Stimulated activated CD8-positive, alpha-beta memory T cell treated with anti-CD3 and anti-CD28 coated beads, Interleukin-4, amount 100 ng/mL, for 1 hour (primary cell): ENCODE data around the gene CTSE.
"Not testable (repeated sequence)": the region's sequence is repeated elsewhere in the genome, so short reads cannot be mapped to it uniquely, and the experiment has no call there.

Experiments
- DNase-seq, 2 donors: peaks; one replicate each; pipeline ENCODE4 v3.0.0-alpha.2; 2020; ENCODE audit warnings: low read depth in 2 of 2, low spot score in 1 of 2

The CTSE gene

DNA sequence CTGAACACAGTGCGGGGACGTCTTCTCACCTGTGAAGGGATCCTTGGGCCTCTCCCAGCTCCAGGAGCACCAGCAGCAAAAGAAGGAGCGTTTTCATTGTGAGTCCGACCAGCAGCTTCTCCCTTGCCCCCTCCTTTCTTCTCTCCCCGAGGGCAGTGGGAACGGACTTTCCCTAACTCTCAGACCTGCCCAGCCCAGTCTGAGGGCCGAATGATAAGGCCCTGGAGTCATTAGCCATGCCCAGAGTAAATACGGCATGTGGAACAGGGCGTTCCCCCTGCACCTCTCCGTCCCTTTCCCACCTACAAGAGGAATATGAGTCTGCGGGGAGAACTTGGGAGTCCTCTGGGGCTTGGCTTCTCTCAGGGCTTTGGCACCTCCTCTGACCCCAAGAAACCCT lies at the start of gene CTSE:
Gene CTSE, minus strand, starts transcription at position 201 of the 400 bp plus-strand sequence. Its CDS starts 104 bp downstream, at position 97.
- no peak for DNase-seq

DNA sequence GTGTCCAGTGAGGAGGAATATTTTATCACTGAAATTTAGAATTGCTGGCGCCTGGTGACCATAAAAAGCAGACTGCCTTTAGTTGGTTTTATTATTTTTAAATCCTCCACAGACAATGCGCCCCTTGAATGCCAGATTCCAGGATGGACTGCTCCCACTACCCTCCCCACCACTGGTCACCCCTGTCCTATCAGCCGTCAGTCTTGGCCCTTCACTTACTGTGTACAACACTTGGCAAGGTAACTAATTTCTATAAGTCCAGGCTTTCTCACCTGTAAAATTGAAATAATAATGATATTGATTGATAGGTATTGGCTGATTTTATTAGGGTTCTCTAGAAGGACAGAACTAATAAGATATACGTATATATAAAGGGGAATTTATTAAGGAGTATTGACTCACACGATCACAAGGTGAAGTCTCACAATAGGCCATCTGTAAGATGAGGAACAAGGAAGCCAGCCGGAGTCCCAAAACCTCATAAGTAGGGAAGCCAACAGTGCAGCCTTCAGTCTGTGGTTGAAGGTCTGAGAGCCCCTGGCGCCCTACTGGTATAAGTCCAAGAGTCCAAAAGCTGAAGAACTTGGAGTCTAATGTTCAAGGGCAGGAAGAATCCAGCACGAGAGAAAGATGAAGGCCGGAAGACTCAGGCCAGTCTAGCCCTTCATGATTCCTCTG lies 47.1 kb upstream of the CTSE start:
- DNase-seq, result no peak

DNA sequence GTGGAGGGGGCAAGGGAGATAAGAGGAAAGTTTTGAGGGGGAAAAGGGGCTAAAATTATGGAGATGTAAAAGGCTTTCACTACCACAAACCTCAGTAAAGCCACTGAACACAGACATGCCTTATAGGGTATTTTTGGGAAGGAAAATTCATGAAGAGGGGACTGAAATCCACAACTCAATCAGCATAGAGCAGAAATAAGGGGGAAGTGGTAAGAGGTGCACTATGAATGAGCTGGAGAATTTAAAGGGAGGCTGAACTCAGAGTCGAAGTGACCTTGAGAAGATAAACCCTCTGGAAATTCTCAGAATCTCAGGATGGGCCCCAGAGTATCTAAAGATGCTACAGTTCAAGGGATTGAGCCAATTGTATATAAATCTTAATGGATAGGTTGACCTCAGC lies 44.6 kb upstream of the CTSE start:
- DNase-seq, result no peak

DNA sequence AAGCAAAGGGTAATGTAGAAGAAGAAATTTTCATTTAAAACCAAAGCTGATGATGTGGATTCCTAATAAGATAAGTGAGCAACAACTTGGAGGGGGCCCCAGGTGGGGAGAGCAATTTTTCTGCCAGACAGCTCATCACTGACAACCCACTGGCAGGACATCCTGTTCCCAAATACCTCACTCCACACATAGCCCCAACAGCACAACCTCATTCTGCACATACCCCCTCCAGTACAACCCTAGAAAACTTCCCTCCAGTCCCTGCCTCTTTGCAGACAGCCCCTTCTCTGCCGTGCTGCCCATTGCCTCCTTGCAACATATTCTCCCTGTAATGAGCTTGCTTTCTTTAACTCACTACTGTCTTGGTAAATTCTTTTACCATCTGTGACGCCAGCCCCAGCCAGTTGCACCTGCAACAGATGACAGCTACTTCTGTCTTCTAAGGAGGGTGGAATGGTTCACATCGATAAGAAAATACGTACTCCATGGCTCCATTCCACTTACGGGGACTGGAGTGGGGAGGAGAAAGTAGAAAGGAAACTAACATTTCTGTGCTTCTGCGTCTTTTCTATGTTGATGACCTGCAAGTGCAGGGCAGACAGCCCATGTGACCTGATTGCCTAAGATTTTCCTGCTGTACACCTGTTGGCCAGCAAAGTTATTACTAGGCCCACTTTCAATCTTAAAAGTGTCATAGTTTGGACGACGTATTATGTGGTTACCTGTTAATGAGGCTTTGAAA lies 44.0 kb upstream of the CTSE start:
- no peak for DNase-seq

DNA sequence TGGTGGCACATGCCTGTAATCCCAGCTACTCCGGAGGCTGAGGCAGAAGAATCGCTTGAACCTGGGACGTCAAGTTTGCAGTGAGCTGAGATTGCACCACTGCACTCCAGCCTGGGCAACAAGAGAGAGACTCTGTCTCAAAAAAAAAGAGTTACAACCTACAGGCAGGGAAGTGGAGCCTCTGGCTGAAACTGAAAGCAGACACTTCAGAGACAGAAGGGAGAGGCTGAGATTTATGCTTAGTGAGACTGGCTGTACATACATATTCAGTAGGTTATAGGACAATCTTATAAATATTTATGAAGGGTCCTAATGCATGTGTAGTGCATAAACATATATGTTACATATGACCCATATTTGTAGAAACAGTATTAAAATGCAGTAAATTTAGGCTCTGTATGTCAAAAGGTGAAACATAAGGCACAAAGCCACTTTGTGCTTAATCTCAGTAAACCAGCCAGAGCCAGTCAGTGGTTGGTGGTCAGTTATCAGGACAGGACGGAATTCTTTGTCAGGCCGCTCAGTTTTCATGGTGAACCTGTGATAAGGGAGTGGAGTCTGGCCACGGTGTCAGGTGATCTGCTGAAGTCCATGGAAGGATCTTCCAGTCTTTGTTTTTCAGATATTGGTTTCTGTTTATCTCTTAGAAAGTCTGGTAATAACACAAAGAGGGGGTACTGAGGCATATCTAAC lies 42.9 kb upstream of the CTSE start:
- no peak for DNase-seq

DNA sequence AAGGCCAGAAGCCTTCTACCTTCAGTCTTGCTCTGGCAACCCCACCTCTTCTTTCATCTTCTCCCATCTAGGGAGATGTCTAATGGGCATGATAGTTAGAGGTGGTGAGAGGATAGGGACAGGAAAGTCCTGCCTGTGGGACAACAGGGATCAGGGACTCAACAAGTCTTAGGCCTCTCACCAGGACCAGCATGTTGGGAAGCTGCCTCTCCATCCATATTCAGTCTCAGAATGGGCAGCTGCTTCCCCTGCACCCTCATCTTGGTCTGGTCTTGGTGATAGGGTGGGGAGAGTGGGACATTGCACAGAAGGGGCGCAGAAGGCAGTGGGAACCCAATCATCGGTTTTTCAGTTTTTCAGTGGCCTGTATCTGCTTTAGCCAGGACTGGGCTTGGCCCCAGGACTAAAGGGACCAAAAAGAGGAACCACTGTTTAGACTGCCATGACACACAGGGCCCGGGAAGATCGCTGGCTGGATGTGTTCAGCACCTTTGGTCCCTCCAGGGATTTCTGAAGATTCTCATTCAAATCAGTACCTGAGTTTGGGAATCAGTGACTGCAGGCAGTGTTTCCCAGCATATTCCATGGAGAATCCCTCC lies 42.0 kb upstream of the CTSE start:
- no peak for DNase-seq

DNA sequence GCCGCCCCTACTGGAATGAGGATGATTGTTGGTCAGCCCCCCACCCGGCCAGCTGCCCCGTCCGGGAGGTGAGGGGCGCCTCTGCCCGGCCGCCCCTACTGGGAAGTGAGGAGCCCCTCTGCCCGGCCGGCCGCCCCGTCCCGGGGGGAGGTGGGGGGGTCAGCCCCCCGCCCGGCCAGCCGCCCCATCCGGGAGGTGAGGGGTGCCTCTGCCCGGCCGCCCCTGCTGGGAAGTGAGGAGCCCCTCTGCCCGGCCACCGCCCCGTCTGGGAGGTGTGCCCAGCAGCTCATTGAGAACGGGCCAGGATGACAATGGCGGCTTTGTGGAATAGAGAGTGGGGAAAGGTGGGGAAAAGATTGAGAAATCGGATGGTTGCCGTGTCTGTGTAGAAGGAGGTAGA lies 40.8 kb upstream of the CTSE start:
- DNase-seq, result not testable (repeated sequence)

DNA sequence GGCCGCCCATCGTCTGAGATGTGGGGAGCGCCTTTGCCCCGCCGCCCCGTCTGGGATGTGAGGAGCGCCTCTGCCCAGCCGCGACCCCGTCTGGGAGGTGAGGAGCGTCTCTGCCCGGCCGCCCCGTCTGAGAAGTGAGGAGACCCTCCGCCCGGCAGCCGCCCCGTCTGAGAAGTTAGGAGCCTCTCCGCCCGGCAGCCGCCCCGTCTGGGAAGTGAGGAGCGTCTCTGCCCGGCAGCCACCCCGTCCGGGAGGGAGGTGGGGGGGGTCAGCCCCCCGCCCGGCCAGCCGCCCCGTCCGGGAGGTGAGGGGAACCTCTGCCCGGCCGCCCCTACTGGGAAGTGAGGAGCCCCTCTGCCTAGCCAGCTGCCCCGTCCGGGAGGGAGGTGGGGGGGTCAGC lies 40.3 kb upstream of the CTSE start:
- not testable (repeated sequence) for DNase-seq

DNA sequence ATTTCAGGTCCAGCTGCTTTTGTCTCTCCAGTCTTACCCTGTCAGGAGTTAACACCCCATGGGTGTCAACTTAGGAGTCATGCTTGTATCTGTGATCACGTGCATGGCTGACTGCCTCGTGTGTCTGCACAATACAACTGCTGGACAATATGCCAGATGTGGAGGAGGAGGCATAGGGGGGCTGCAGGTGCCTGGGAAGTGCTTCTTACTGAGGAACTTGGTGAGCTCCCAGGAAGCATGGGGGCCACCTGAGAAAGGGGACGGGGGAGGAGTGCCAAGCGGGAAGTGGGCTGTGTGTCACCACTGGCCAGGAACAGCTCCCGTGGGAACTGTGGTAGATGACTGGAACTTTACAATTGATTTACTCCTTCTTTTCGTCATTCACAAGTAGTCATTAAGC lies 38.8 kb upstream of the CTSE start:
- no peak for DNase-seq

DNA sequence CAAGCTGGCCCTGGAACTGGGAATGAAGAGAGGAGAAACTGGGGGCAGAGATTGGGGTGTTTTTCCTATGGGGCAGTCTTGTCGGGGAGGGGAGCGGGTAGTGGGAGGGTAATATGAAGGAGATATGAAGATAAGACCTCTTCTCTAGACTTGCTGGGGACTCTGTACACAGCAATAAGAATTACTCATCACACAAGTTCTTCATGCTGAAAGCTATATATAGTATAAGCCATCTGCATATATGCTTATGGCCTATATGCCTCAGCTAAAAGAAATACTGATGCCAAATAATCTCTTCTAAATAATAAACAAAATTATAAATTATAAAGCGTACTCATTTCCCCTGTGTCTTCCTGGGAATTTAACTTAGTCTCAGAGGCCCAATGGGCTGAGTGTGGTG lies 37.1 kb upstream of the CTSE start:
- no peak for DNase-seq

DNA sequence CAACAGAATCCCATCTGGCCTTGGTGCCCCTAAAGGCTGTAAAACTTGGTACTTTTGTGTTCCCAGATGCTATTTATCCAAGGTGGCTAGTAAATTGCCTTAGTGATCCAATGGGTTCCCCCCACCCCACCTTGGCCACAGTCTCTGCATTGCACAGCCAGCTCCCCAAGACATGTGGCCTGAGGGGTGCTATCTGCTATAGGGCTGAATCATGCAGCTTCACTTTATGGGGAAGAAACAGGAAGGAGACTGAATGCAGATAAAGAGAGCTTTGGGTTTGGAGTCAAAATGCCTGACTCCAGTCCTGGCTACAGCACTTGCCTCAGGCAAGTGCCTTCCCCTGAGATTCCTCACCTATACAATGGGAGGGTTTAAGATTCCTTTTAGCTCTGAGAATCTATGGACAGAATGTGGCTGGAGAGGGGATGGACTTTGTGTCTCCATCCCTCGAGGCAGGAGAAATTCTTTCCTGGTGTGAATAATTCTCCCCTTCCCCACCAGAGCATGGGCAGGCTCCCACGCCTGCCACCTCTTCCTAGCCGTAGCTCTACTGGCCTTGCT lies 35.7 kb upstream of the CTSE start:
- no peak for DNase-seq

DNA sequence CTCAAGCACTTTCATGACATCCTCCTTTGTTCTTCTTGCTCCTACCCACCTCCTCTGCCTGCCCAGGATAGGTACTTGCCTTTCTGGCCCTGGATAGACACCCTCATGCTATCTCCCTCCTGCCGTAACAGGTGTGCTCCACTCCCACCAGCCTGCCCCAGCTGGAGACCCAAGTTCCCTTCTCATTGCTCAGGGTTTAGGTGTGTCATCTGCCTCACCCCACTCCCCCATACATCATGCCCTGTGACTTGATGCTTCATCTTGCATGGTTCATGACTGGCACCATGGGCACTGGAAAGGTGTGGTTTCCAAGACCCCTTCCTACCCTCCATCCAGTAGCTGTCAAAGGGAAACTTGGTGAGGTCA lies 35.2 kb upstream of the CTSE start:
- no peak for DNase-seq

DNA sequence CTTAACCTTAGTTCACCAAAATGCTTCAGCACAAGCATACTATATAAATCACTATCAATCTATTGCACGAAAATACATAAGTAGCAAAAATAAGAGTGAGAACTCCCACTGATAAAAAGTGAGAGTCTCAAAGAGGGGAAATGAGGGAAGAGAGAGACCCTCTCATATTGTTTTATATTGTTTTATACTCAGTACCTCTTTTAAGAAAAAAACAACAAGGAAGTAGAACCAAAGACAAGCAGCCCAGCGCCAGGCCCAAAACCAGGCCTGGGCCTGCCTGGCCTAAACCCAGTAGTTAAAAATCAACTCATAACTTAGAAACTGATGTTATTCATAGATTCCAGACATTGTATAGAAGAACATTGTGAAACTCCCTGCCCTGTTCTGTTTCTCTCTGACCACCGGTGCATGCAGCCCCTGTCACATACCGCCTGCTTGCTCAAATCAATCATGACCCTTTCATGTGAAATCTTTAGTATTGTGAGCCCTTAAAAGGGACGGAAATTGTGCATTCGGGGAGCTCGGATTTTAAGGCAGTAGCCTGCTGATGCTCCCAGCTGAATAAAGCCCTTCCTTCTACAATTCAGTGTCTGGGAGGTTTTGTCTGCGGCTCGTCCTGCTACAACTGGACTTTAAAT lies 34.7 kb upstream of the CTSE start:
- DNase-seq, result not testable (repeated sequence)

DNA sequence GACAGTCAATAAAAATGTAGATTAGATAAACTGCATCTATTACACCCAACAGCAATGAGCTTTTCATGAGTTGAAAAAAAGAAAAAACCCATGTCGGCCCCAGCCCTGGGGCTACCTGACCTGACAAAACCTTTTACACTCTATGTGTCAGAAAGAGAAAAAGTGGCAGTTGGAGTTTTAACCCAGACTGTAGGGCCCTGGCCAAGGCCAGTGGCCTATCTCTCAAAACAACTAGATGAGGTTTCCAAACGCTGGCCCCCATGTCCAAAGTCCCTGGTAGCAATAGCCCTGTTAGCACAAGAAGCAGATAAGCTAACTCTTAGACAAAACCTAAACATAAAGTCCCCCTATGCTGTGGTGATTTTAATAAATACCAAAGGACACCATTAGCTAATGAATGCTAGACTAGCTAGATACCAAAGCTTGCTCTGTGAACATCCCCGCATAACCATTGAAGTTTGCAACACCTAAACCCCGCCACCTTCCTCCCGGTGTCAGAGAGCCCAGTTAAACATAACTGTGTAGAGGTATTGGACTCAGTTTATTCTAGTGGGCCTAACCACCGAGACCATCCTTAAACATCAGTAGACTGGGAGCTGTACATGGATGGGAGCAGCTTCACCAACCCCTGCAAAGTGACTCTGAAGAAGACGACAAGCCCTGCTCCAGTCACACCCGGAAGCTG lies 32.1 kb upstream of the CTSE start:
- DNase-seq, result not testable (repeated sequence)

DNA sequence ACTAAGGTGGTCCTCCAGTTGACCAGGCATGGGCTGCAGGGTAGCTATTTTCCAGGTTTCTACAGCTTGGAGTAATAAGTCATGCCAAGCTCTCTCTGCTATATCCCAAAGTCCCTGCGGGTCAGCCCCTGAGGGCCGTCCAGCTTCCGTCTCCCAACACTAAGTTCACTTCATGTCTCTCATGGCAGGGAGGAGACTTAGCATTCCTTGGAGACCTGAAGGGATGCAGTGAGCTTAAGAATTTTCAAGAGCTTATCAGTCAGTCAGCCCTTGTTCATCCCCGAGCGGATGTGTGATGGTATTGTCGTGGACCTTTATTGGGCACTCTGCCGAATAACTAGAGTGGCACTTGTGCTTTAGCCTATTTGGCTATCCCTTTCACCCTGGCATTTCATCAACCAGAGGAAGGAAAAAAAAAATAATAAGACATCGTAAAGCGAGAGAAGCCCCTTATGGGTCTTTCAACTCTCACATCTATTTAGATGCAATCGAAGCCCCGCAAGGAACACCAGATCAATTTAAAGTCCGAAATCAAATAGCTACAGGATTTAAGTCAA lies 31.5 kb upstream of the CTSE start:
- DNase-seq, result not testable (repeated sequence)

DNA sequence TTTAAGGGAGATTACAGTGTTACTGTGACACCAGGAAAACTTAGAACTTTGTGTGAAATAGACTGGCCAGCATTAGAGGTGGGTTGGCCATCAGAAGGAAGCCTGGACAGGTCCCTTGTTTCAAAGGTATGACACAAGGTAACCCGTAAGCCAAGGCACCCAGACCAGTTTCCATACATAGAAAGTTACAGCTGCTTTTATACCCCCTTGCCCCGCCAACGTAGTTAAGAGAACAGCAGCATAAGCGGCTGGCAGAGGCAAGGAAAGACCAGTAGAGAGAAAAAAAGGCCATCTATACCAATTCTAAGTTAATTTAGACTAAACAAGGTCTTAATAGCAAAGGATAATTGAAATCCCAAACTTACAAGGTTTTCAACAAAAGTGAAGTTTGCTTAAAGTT lies 29.9 kb upstream of the CTSE start:
- not testable (repeated sequence) for DNase-seq

DNA sequence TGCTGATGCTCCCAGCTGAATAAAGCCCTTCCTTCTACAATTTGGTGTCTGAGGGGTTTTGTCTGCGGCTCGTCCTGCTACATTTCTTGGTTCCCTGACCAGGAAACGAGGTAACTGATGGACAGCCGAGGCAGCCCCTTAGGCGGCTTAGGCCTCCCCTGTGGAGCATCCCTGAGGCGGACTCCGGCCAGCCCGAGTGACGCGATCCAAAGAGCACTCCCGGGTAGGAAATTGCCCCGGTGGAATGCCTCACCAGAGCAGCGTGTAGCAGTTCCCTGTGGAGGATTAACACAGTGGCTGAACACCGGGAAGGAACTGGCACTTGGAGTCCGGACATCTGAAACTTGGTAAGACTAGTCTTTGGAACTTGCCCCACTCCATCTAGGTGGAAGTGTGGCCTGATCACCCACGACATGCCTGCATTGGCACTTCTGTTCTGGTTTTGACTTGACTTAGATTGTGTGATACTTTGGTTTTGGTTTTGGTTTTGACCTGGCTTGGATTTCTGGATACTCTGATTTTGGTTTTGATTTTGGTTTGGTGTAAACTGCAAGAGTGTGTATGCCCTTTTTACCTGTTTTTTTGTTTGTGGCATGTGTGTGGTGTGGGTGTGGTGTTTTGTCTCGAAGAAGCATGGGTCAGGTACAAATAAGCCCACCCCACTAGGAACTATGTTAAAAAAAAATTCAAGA lies 29.4 kb upstream of the CTSE start, which contains the start of gene RHEX:
Gene RHEX, plus strand, starts transcription at position 255 of the 692 bp plus-strand sequence. CDS start 44,656 bp downstream, outside the sequence.
- DNase-seq, result not testable (repeated sequence)

DNA sequence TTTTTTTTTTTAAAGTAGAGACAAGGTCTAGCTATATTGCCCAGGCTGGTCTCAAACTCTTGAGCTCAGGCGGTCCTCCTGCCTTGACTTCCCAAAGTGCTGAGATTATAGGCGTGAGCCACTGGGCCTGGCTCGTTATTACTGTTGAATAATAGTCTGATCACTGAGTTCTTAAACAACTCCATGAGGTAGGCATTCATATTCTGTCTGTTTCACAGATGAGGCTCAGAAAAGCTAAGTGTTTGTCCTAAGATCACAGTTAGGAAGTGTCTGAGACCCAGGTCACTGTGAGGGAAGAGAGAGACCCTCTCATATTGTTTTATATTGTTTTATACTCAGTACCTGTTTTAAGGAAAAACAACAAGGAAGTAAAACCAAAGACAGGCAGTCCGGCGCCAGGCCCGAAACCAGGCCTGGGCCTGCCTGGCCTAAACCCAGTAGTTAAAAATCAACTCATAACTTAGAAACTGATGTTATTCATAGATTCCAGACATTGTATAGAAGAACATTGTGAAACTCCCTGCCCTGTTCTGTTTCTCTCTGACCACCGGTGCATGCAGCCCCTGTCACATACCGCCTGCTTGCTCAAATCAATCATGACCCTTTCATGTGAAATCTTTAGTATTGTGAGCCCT lies 28.7 kb upstream of the CTSE start:
- not testable (repeated sequence) for DNase-seq
